ENCODE results near the gene TEX13D. TPM values are rescaled to one million over a fixed set of nuclear protein-coding genes. Genes with fewer than 3 reads are reported as not detected.

TEX13D gene
- total and polyA plus RNA-seq, 12 donors: not detected

- Histone ChIP-seq H3K27me3 (no peaks in the 10 kb centered on the region), H3K9me3 (no peaks in the 10 kb centered on the region), H3K27ac (no peak overlapping the region), H3K4me3 (no peak overlapping the region), H3K36me3 (no peaks in the 10 kb centered on the region), H3K4me1 (no peaks in the 10 kb centered on the region)
- intact Hi-C loops (cut with DNase I): no loop called here
- no peak for TF ChIP-seq CTCF (IDR thresholded peaks at IDR 0.05)
- ATAC-seq (no peak), DNase-seq (no peak)
Measured at GRCh38 chrX:124369722-124370121, 37.3 kb downstream of the TEX13D start.

GRCh38 chrX:124373348-124373747, 40.9 kb downstream of the TEX13D start:
- WGBS, 2 donors: 67 to 78% methylated on average over 1 of the region's 1 CpG
- no peaks in the 10 kb centered on the region for H3K4me1 ChIP-seq
- no peak for DNase-seq
- H3K9me3 ChIP-seq: no peaks in the 10 kb centered on the region
- intact Hi-C loops (cut with DNase I): no loop called here
- no peak overlapping the region for H3K27ac ChIP-seq
- no peaks in the 10 kb centered on the region for H3K36me3 ChIP-seq
- no peak overlapping the region for H3K4me3 ChIP-seq
- ATAC-seq: no peak
- TF ChIP-seq CTCF (IDR thresholded peaks at IDR 0.05): no peak
- H3K27me3 ChIP-seq: no peaks in the 10 kb centered on the region

- no peaks in the 10 kb centered on the region for H3K36me3 ChIP-seq
- no peak overlapping the region for H3K27ac ChIP-seq
- peaks cover 0 to 11% (median 0%) of the 10 kb centered on the region in 7 donors for H3K27me3 ChIP-seq
- WGBS, 2 donors: 61% methylated on average over 4 of the region's 4 CpGs
- TF ChIP-seq CTCF (IDR thresholded peaks at IDR 0.05): no peak
- no peak overlapping the region for H3K4me3 ChIP-seq
- no peak for DNase-seq
- H3K9me3 ChIP-seq: no peaks in the 10 kb centered on the region
- intact Hi-C loops (cut with DNase I): no loop called here
- no peak for ATAC-seq
- H3K4me1 ChIP-seq: no peaks in the 10 kb centered on the region
Measured at GRCh38 chrX:124378643-124379042, 46.2 kb downstream of the TEX13D start.

GRCh38 chrX:124383354-124383753, 50.9 kb downstream of the TEX13D start:
- no peaks in the 10 kb centered on the region for H3K4me1 ChIP-seq
- WGBS, 2 donors: 79 to 86% methylated on average over 4 of the region's 4 CpGs
- H3K9me3 ChIP-seq: no peaks in the 10 kb centered on the region
- ATAC-seq (no peak), DNase-seq (no peak)
- H3K27ac ChIP-seq: no peak overlapping the region
- no peaks in the 10 kb centered on the region for H3K36me3 ChIP-seq
- intact Hi-C loops (cut with DNase I): loop anchor here in 1 of 10 donors (10.0 kb wide), 1 partner anchor 169 kb away; no protein-coding TSS in a partner anchor
- no peak for TF ChIP-seq CTCF (IDR thresholded peaks at IDR 0.05)
- H3K27me3 ChIP-seq: peaks cover 0 to 19% (median 0%) of the 10 kb centered on the region in 7 donors
- H3K4me3 ChIP-seq: no peak overlapping the region
